Activated T-helper 1 cell treated with Interleukin-2 at 50 U/mL for 16 hours (primary cell): ENCODE measurements around the gene CHTF8.

ENCODE experiments used
- DNase-seq: peaks from one replicate; pipeline ENCODE4 v3.0.0-alpha.2; 2020; ENCODE audit warnings: low read depth

Gene CHTF8

GRCh38 chr16:69112285-69113129 lies 19.9 kb downstream of the CHTF8 start:
- DNase-seq: no peak

GRCh38 chr16:69111876-69112230 lies 20.5 kb downstream of the CHTF8 start:
- DNase-seq: no peak

DNA sequence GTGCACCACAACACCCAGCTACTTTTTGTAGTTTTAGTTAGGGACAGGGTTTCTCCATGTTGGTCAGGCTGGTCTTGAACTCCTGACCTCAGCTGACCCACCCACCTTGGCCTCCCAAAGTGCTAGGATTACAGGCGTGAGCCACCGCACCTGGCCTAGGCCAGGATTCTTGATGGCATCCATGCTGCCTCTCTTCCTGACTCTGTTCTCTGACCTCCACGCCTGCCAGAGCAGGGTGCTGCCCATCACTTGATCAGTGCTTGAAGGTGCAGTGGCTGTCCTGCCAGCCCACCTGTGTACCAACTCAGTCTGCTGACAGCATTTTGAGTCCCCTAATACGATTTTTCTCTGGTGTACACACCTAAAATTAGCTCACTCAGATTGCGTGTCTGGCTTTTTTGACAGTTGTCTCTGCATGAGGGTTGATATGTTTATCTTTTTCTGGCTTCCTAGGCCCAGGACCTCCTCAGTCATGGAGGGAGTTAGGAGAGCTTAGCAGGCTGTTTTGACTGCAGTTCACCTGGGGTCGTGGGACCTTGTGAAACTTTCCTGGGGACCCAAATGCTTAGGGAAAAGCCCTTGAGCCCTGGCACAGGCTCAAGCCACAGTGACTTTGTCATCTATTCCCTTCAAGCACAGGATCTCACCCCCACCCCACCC lies 21.0 kb downstream of the CHTF8 start:
- no peak for DNase-seq

GRCh38 chr16:69110406-69110805 lies 22.0 kb downstream of the CHTF8 start:
- no peak for DNase-seq

- no peak for DNase-seq
Observed at GRCh38 chr16:69109486-69110270, 22.7 kb downstream of the CHTF8 start.

DNA sequence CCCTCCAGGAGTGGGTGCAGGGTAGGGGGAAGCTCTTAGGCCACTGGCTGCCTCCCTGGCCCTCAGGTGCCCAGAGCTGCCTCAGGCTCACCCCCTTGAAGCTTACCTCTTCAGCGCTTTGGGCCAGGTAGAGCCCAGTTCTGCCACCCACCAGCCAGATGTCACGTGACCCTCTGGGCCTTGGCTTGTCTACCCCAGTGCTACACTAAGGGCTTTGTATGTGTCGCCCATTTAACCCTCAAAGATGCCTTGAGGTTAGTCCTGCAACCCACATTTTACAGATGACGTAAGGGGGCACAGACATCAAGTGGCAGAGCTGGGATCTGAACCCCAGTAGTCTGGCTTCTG lies 23.5 kb downstream of the CHTF8 start:
- DNase-seq: no peak

DNA sequence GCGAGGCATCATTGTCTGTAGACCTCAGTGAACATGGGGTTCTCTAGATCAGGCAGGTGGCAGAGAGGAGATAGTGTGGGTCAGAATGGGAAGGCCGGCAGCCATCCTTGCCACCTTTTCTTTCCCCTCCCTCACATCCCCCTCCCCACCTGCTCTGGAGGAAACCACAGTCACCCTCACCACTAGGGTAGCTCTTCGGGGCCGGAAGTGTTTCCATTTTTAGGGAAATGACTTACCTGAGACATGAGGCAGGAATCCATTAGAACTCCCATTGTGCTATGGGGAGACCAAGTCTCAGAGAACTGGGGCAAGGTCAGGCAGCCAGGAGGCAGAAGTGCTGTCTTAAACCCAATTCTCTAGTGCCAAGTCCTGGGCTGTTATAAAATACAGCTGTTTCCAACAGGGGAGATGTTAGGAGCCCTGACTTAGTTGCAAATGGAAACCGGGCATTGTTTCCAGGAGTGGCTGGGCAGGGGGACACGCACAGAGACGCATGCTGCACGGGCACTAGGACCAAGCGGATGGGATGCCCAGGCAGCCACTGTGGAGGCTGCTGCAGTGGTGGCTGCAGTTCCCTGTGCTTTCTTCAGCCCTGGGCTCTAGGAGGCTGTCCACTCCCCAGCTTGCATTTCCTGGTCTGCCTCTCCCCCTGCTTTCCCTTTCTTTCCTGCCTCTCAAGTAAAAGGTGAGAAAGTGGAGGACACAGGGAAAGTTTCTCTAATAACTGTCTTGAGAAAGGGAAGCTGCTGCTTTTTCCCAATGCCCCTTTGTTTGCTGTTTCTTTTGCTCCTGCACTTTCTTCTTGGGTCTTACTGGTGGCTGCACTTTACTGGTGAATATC lies 24.1 kb downstream of the CHTF8 start:
- DNase-seq: no peak

GRCh38 chr16:69107316-69107962 lies 24.9 kb downstream of the CHTF8 start:
- DNase-seq: no peak

- no peak for DNase-seq
Observed at GRCh38 chr16:69106491-69107315, 25.7 kb downstream of the CHTF8 start.

- DNase-seq: no peak
Observed at GRCh38 chr16:69105501-69106361, 26.7 kb downstream of the CHTF8 start, which contains the start of gene HAS3. Gene HAS3 (plus strand): TSS chr16:69105653. CDS start chr16:69109396, 3,743 bp downstream.

- no peak for DNase-seq
Observed at GRCh38 chr16:69100071-69100691, 32.2 kb downstream of the CHTF8 start.

GRCh38 chr16:69095193-69095592 lies 37.2 kb downstream of the CHTF8 start:
- DNase-seq: no peak

DNA sequence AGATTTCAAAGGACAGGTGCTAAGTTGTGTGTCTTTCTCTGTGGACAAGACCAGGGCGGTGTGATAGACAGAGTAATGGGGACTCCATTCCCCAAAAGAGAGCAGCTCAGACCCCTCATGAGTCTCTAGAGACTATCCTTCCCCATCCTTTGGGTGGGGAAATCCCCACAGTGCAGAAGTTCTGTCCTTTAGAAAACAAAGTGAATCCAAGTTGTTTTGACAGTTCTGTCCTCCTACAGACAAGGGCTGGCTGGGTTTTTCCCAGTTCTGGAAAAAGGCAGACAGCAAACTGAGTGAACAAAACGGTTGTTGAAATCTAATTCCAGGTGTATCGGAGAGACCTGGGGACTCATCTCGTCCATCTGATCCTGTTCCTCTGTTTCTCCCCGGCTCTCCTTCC lies 37.9 kb downstream of the CHTF8 start:
- no peak for DNase-seq

DNA sequence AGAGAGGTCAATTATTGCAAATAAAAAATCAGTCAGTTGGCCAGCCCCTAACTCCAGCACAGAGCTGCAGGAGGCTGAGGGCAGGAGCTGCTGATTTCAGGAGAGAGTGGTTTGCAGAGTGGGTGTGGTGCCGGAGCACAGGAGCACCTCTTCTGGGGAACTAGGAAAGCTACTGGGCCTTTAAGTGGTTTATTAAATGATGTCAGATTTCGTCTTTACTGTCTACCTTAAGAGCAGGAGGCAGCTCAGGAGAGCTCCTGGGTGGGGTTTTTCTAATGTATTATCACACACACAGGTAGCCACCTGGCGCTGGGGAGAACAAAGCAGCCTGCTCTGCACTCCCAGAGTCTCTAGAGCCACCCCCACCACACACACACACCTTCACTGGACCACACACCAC lies 38.4 kb downstream of the CHTF8 start:
- DNase-seq: no peak

DNA sequence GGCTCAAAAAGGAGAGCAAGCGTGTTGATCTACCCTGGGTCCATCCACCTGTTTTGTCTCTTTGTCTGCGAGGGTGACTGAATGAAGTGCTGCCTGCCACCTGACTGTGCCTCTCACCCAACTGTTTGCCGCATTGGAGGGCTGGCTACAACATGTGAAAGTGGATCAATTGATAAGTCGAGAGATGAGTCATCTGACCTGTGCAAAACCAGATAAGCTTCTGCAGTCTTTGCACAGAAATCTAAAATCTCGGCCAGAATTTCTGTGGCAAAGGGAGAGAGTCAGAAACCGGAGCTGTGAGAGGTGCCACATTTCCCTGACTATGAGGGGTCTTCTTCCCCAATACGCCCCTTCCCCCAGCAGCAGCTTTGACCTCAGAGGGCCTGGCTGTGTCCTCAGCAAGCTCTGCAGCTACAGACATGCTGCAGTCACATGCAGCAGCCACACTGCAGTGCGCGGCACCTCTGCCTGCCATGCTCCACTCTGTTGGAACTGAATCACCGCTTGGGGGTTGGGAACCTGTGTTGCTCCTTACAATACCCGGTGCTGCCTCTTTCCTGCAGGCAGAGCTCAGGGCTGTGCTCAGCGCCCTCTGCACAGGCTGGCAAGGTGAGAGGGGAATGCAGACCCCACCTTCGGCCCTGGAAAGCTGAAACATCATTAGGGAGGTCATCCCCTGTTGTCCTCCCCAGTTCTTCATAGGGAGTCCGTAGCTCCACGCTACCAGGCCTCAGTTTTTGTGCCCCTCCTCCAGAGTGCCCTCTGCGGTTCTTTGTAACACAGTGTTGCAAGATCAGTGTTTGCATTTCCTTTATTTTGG lies 43.1 kb downstream of the CHTF8 start:
- DNase-seq: no peak

DNA sequence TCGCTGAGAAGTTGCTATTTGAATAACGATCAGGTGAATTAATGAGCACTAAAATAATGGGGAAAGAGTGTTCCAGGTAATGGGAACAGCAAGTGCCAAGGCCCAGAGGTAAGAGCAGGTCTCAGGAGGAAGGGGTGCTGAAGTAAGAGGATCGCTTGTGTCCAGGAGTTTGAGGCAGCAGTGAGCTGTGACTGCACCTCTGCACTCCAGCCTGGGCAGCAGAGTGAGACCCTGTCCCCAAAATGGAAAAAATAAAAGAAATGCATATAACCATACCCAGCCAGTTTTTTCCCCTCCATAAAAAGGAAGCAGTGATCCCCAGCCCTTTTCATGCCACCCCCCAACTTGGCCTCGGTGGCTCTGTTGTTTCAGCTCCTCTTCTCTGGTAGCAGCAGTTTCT lies 43.7 kb downstream of the CHTF8 start:
- no peak for DNase-seq

- no peak for DNase-seq
Observed at GRCh38 chr16:69087161-69087581, 45.2 kb downstream of the CHTF8 start.

GRCh38 chr16:69085032-69085695 lies 47.2 kb downstream of the CHTF8 start:
- no peak for DNase-seq
